HG02970 (cell line): ENCODE results near the gene PDRG1.
"Not testable (repeated sequence)": the region's sequence is repeated elsewhere in the genome, so short reads cannot be mapped to it uniquely, and the experiment has no call there.

Source experiments
- ATAC-seq: cut with Tn5 transposase; IDR thresholded peaks from one replicate; pipeline ENCODE4 v1.9.1; 2021; ENCODE audit warnings: mild to moderate bottlenecking, moderate library complexity, moderate number of reproducible peaks; ENCODE audit not compliant: unreplicated experiment, low FRiP score

Gene PDRG1

GRCh38 chr20:31929631-31930030, 22.2 kb downstream of the PDRG1 start:
- not testable (repeated sequence) for ATAC-seq

GRCh38 chr20:31927627-31928159, 24.2 kb downstream of the PDRG1 start:
- ATAC-seq, result no peak

GRCh38 chr20:31926493-31926892, 25.4 kb downstream of the PDRG1 start:
- ATAC-seq, result no peak

GRCh38 chr20:31925631-31926030, 26.2 kb downstream of the PDRG1 start:
- no peak for ATAC-seq

- no peak for ATAC-seq
These were observed 27.3 kb downstream of the PDRG1 start for GRCh38 chr20:31924561-31924960.

- ATAC-seq, result no peak
These were observed 28.2 kb downstream of the PDRG1 start for GRCh38 chr20:31923388-31924331.

- ATAC-seq, result no peak
These were observed 29.3 kb downstream of the PDRG1 start for GRCh38 chr20:31922588-31922987.

GRCh38 chr20:31922181-31922580, 29.7 kb downstream of the PDRG1 start:
- ATAC-seq, result no peak

- ATAC-seq, result not testable (repeated sequence)
These were observed 30.4 kb downstream of the PDRG1 start for GRCh38 chr20:31921480-31921879.

GRCh38 chr20:31920275-31920855, 31.5 kb downstream of the PDRG1 start:
- no peak for ATAC-seq

GRCh38 chr20:31919410-31920155, 32.3 kb downstream of the PDRG1 start:
- no peak for ATAC-seq

- no peak for ATAC-seq
These were observed 33.3 kb downstream of the PDRG1 start for GRCh38 chr20:31918466-31919105.

GRCh38 chr20:31917962-31918412, 33.9 kb downstream of the PDRG1 start:
- ATAC-seq, result not testable (repeated sequence)

- no peak for ATAC-seq
These were observed 35.1 kb downstream of the PDRG1 start for GRCh38 chr20:31916708-31917107.

- no peak for ATAC-seq
These were observed 36.2 kb downstream of the PDRG1 start for GRCh38 chr20:31915491-31916280.

- no peak for ATAC-seq
These were observed 37.7 kb downstream of the PDRG1 start for GRCh38 chr20:31914170-31914569.

GRCh38 chr20:31913431-31914157, 38.3 kb downstream of the PDRG1 start:
- no peak for ATAC-seq

GRCh38 chr20:31910071-31910803, 41.6 kb downstream of the PDRG1 start:
- ATAC-seq, result no peak
